ENCODE results near the gene KCNQ4. TPM values are rescaled to one million over a fixed set of nuclear protein-coding genes. Genes with fewer than 3 reads are reported as not detected.

KCNQ4 gene
- total and polyA plus RNA-seq, 2 of the 8 experiments (the other 6 are each of a cell fraction or from before 2014, with no cell fraction given), result 2.2 to 3.9 TPM

- TF ChIP-seq CTCF (IDR thresholded peaks at IDR 0.05; ENCODE audit: control extremely low read depth in 1 of 3, insufficient read depth in 1 of 3, low read depth in 1 of 3, low read length in 3 of 3) (no peak), TAF7 (optimal IDR thresholded peaks at IDR 0.05; ENCODE audit: borderline replicate concordance, low read depth, low read length) (no peak), HDAC6 (IDR thresholded peaks at IDR 0.05; ENCODE audit: low read depth, low read length) (no peak)
Measured at GRCh38 chr1:40766560-40766959, 17.0 kb upstream of the KCNQ4 start (continued).
